Memory B cell (primary cell): ENCODE results near the gene SBF1.
A peak's percentile ranks its signal among the peaks of the same experiment; 100 is the strongest.

Source experiments
- ATAC-seq: fragments of 150-1000 bp; cut with Tn5 transposase; 2 replicates; pipeline ENCODE4 v1.10.0; 2021; ENCODE audit warnings: low read depth, mild to moderate bottlenecking, moderate library complexity
- DNase-seq, 2 donors: peaks; one replicate each; pipeline ENCODE4 v3.0.0; 2022; ENCODE audit warnings: low spot score in 2 of 2
- H3K27ac Mint-ChIP-seq: one replicate; pipeline ENCODE4 v1.8.0; 2022; ENCODE audit warnings: mild to moderate bottlenecking, moderate library complexity, mixed read lengths
- H3K27me3 Mint-ChIP-seq: one replicate; pipeline ENCODE4 v1.8.0; 2022; ENCODE audit warnings: mixed read lengths
- H3K36me3 Mint-ChIP-seq: one replicate; pipeline ENCODE4 v1.8.0; 2022; ENCODE audit warnings: mild to moderate bottlenecking, mixed read lengths
- H3K4me1 Mint-ChIP-seq: one replicate; pipeline ENCODE4 v1.8.0; 2022; ENCODE audit warnings: mixed read lengths
- H3K4me3 Mint-ChIP-seq: one replicate; pipeline ENCODE4 v1.8.0; 2022; ENCODE audit warnings: mild to moderate bottlenecking, moderate library complexity, mixed read lengths
- H3K9me3 Mint-ChIP-seq: one replicate; pipeline ENCODE4 v1.8.0; 2022; ENCODE audit warnings: mixed read lengths

The SBF1 gene

GRCh38 chr22:50502628-50503474 is 28.0 kb upstream of the SBF1 start:
- Mint-ChIP-seq H3K4me1 (peaks cover 11% of the 10 kb centered on the region), H3K9me3 (no peaks in the 10 kb centered on the region), H3K27me3 (no peaks in the 10 kb centered on the region), H3K4me3 (no peak overlapping the region), H3K36me3 (no peaks in the 10 kb centered on the region), H3K27ac (no peak overlapping the region)
- DNase-seq = no peak
- no peak for ATAC-seq

GRCh38 chr22:50502096-50502495 is 27.3 kb upstream of the SBF1 start:
- Mint-ChIP-seq H3K4me1 (peaks cover 11% of the 10 kb centered on the region), H3K4me3 (no peak overlapping the region), H3K27me3 (no peaks in the 10 kb centered on the region), H3K9me3 (no peaks in the 10 kb centered on the region), H3K36me3 (no peaks in the 10 kb centered on the region), H3K27ac (no peak overlapping the region)
- DNase-seq (no peak), ATAC-seq (no peak)

- Mint-ChIP-seq H3K4me3 (no peak overlapping the region), H3K9me3 (no peaks in the 10 kb centered on the region), H3K27ac (no peak overlapping the region), H3K36me3 (no peaks in the 10 kb centered on the region), H3K27me3 (no peaks in the 10 kb centered on the region), H3K4me1 (peaks cover 9% of the 10 kb centered on the region)
- no peak for ATAC-seq
- no peak for DNase-seq
Observed at GRCh38 chr22:50500452-50500851, 25.6 kb upstream of the SBF1 start.

- no peaks in the 10 kb centered on the region for H3K27me3 Mint-ChIP-seq
- H3K36me3 Mint-ChIP-seq = no peaks in the 10 kb centered on the region
- H3K4me1 Mint-ChIP-seq = peaks cover 9% of the 10 kb centered on the region
- no peaks in the 10 kb centered on the region for H3K9me3 Mint-ChIP-seq
- peak; percentile 97 for ATAC-seq
- no peak overlapping the region for H3K27ac Mint-ChIP-seq
- DNase-seq = peak; percentile 62 to 71
- no peak overlapping the region for H3K4me3 Mint-ChIP-seq
Observed at GRCh38 chr22:50498322-50498890, 23.6 kb upstream of the SBF1 start.

GRCh38 chr22:50497093-50497492 is 22.3 kb upstream of the SBF1 start:
- ATAC-seq (no peak), DNase-seq (no peak)
- Mint-ChIP-seq H3K36me3 (no peaks in the 10 kb centered on the region), H3K9me3 (no peaks in the 10 kb centered on the region), H3K4me1 (peaks cover 9% of the 10 kb centered on the region), H3K4me3 (no peak overlapping the region), H3K27me3 (no peaks in the 10 kb centered on the region), H3K27ac (no peak overlapping the region)

- ATAC-seq (peak; percentile 21), DNase-seq (no peak)
- Mint-ChIP-seq H3K27ac (no peak overlapping the region), H3K36me3 (no peaks in the 10 kb centered on the region), H3K27me3 (no peaks in the 10 kb centered on the region), H3K4me1 (peaks cover 8% of the 10 kb centered on the region), H3K9me3 (no peaks in the 10 kb centered on the region), H3K4me3 (no peak overlapping the region)
Observed at GRCh38 chr22:50490531-50491308, 15.9 kb upstream of the SBF1 start.

- Mint-ChIP-seq H3K27ac (no peak overlapping the region), H3K9me3 (no peaks in the 10 kb centered on the region), H3K36me3 (no peaks in the 10 kb centered on the region), H3K4me3 (no peak overlapping the region), H3K4me1 (peaks cover 12% of the 10 kb centered on the region), H3K27me3 (no peaks in the 10 kb centered on the region)
- DNase-seq (no peak), ATAC-seq (no peak)
Observed at GRCh38 chr22:50489363-50490243, 14.8 kb upstream of the SBF1 start.

GRCh38 chr22:50488886-50489285 is 14.1 kb upstream of the SBF1 start:
- Mint-ChIP-seq H3K27me3 (no peaks in the 10 kb centered on the region), H3K4me1 (peaks cover 16% of the 10 kb centered on the region), H3K9me3 (no peaks in the 10 kb centered on the region), H3K4me3 (no peak overlapping the region), H3K36me3 (no peaks in the 10 kb centered on the region), H3K27ac (no peak overlapping the region)
- ATAC-seq (no peak), DNase-seq (no peak)

- Mint-ChIP-seq H3K36me3 (no peaks in the 10 kb centered on the region), H3K4me3 (no peak overlapping the region), H3K27ac (no peak overlapping the region), H3K27me3 (no peaks in the 10 kb centered on the region), H3K9me3 (no peaks in the 10 kb centered on the region), H3K4me1 (peaks cover 16% of the 10 kb centered on the region)
- no peak for ATAC-seq
- DNase-seq = no peak
Observed at GRCh38 chr22:50488006-50488677, 13.3 kb upstream of the SBF1 start.

- no peaks in the 10 kb centered on the region for H3K9me3 Mint-ChIP-seq
- no peak for ATAC-seq
- H3K27me3 Mint-ChIP-seq = no peaks in the 10 kb centered on the region
- H3K4me3 Mint-ChIP-seq = no peak overlapping the region
- no peaks in the 10 kb centered on the region for H3K36me3 Mint-ChIP-seq
- H3K27ac Mint-ChIP-seq = no peak overlapping the region
- no peak for DNase-seq
- peaks cover 16% of the 10 kb centered on the region for H3K4me1 Mint-ChIP-seq
Observed at GRCh38 chr22:50487290-50488005, 12.6 kb upstream of the SBF1 start.

GRCh38 chr22:50486561-50487289 is 11.9 kb upstream of the SBF1 start, which contains the start of gene MIOX:
MIOX (plus strand) TSS chr22:50486859; CDS start chr22:50486898, 39 bp downstream.
- H3K4me3 Mint-ChIP-seq = no peak within 1 kb of the TSS
- DNase-seq = no peak
- no peaks in the 10 kb centered on the region for H3K27me3 Mint-ChIP-seq
- peaks cover 16% of the 10 kb centered on the region for H3K4me1 Mint-ChIP-seq
- no peaks in the 10 kb centered on the region for H3K36me3 Mint-ChIP-seq
- no peaks in the 10 kb centered on the region for H3K9me3 Mint-ChIP-seq
- H3K27ac Mint-ChIP-seq = no peak within 1 kb of the TSS
- no peak for ATAC-seq
